G401 (cell line): ENCODE results near the gene DIP2C. TPM values are rescaled to one million over a fixed set of nuclear protein-coding genes. Genes with fewer than 3 reads are reported as not detected.
"Not testable (repeated sequence)": the region's sequence is repeated elsewhere in the genome, so short reads cannot be mapped to it uniquely, and the experiment has no call there.

Experiments used
- DNase-seq: peaks from one replicate; pipeline ENCODE4 v3.0.0-alpha.2; 2015; ENCODE audit warnings: low spot score
- in situ Hi-C: cut with HindIII; loops from 2 replicates; pipeline ENCODE4 v1.10.0; 2016; ENCODE audit warnings: low sequenced_read_pairs, mixed read lengths
- total RNA-seq: library from RNA; depleted of rRNA; stranded (reverse); fragments of >200 nt; shearing (Covaris generic); gene quantifications from 2 replicates; pipeline ENCODE4 v1.2.3, GENCODE V29; 2014

The DIP2C gene
- total RNA-seq, 1 experiment from 2014 or later: 9.0 TPM

DNA sequence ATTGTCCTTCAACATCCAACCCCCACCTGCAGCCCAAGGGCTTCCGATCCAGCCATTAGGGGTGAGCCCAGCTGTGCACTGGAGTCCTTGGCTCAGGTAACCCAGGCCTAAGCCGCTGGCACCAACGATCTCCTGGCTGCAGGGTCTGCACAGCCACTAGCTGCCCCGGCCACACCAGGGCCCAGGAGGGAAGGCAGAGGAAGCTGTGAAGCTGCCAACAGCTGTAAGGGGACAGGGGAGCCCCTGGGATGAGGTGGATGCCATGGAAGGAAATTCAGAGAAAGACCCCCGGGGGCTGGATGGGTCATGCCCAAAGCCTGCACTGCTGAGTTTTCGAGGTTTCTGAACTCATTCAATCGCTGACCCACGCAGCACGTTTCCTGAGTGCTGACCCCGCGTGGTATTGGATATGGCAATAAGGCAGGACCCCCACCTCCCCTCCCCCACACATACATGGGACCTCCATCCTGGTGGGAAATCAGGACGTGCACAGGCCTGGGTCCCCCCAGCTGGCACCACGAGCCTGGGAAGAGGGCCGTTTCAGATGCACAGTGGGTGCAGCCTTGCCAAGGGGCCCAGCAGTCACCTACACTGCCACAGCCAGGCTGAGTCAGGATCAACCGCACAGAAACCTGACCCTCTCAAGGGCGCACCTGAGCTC, 170.3 kb downstream of the DIP2C start:
- no peak for DNase-seq
- in situ Hi-C loops: no loop called here

DNA sequence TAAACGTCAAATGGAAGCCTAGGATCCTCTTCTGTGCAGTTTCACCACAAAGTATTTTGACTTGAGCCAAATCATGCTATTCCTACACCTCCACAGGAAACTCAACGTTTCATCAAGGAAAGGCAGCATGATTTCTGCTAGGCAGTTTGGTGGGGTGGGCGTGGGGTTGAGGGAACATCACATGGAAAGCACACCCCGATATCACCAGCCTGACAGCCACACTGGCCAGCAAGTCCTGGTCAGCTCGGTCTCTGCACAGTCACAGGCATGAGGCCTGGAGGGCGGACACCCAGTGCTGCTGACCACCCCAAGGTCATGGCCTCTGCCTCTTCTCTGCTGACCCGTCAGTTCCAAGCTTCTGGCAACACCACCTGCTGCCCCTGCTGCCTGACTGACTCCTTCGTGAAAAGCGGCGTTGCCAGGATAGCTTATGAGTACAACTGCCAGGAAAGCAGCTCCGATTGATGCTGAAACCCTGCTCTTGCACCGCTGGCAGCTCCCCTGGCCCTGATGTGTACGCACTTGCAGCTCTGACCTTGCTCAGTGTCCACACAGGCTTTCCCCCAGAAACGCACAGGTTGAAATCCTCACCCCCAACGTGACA, 171.5 kb downstream of the DIP2C start:
- in situ Hi-C loops: no loop called here

DNA sequence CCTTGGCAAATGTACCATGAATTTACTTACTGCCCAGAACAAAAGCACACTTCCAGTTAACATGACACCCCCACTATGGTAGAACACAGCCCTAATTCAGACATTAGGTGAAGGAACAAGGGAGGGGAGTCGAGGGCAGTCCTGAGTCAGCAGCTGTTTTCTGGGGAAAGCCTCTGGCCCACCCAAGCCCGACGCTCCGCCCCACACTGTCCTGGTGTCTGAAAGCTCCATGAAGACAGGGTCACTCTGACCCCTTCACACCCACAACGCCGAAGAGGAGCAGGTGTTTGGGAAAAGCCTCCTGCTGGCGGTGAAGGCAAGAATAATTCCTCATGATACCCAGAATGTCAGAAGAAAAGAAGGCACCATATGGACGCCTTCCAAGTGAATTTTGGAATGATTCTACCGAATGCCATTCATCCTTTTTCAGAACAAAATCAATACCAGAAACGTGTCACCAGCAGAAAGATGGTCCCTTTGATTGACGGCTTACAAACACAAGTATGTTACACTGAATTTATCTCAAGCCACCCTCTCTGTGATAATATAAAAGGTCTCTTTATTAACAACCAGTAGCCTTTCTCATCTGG, 172.1 kb downstream of the DIP2C start:
- no peak for DNase-seq
- in situ Hi-C loops: no loop called here

More for the DNA sequence above, 171.5 kb downstream of the DIP2C start:
- DNase-seq: no peak

DNA sequence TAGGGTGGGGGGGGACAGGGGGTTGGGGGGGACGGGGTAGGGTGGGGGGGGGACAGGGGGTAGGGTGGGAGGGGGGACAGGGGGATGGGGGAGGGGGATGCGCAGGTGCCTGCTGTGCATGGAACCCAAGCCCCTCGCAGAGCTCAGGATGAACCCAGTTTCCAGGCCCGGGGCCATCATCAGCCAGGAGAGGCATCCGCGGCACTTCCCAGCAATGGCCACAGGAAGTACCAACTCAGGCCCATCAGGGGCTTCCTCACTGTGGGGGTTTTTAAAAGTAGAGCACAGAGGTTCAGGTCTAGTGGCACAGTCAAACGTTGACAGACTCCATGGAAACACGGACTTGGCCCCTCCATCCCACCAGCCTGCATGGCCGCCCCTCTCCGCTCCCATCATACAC, 172.7 kb downstream of the DIP2C start:
- in situ Hi-C loops: no loop called here
- DNase-seq: no peak

DNA sequence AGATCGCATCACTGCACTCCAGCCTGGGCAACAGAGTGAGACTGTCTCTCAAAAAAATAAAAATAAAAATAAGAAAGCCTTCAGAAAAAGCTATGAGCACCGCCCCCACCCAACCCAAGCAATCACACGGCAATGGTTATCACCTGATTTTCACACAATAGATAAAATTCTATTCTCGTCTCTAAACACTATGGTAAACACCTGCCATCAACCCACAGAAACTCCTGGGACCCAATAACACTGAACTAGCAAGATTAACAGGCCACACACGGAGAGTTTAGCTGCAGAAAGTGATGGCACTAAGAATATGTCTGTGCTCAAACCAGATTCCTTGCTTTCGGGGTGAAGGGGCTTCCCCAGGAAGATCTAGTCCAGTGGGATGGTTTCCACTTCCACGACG, 173.8 kb downstream of the DIP2C start:
- DNase-seq: no peak
- in situ Hi-C loops: no loop called here

DNA sequence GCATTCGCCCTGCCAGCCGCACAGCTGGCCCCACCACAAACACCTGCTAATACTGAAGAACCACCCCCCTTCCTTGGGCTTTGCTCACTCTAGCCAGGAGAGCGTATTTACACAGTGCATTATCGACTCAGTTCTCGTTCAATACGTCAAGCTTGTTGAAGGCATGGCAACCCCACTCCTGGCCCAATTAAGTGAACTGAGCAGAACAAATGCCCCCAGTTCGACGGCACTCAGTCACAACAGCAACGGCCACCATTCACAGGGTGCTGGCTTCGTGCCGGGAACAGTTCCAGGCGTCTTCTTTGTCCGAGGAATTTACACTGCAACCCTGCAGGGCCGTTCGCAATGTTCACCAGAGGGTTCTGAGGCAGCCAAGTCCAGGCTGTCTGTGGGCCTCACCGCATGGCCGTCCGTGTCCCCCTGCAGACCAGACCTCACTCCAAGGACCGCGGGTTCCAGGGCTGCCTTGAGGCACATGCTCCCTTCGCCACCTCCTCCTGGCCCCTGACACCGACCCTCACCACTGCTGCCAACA, 175.3 kb downstream of the DIP2C start:
- peak; percentile 64 for DNase-seq
- in situ Hi-C loops: no loop called here

DNA sequence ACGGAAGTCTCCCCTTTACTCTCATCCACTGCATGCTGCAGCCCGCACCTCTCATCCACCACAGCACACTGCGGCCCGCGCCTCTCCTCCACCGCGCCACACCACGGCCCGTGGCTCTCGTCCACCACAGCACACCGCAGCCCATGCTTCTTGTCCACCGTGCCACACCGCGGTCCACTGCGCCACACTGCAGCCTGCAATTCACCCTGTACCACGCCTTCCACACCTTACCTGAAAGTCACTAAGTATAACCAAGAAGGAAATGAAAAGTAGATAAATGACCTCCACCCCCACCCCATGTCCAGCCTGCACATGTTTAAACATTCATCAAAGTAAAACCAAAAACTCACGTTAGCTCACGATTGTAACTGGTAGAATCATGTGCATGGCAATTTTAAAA, 176.1 kb downstream of the DIP2C start:
- no peak for DNase-seq
- in situ Hi-C loops: no loop called here

DNA sequence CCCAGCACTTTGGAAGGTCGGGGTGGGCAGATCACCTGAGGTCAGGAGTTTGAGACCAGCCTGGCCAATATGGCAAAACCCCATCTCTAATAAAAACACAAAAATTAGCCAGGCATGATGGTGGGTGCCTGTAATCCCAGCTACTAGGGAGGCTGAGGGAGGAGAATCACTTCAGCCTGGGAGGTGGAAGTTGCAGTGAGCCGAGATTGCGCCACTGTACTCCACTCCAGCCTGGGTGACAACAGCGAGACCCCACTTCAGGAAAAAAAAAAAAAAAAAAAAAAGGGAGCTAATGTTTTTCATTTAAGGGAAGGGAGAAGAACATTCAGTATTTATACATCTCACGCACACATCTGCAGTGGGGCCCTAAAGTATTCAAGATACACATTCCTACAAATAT, 176.8 kb downstream of the DIP2C start:
- in situ Hi-C loops: not testable (repeated sequence)

DNA sequence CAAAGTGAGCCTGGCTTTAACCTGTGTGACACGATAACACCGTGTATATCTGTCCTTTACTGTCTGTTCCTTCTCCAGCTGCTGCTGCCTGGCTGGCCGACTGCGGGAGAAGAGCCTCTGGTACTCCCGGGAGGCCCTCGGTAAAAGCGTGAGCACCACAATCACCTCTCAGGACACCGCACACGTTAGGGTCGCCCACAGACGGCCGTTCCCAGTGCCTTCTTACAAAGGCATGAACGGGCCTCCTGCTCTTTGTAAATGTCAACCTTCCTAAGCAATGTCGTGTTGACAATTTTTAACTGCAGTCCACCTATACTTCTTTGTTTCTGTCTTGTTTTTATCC, 177.6 kb downstream of the DIP2C start:
- in situ Hi-C loops: no loop called here
- no peak for DNase-seq

More for the DNA sequence above, 176.8 kb downstream of the DIP2C start:
- not testable (repeated sequence) for DNase-seq

DNA sequence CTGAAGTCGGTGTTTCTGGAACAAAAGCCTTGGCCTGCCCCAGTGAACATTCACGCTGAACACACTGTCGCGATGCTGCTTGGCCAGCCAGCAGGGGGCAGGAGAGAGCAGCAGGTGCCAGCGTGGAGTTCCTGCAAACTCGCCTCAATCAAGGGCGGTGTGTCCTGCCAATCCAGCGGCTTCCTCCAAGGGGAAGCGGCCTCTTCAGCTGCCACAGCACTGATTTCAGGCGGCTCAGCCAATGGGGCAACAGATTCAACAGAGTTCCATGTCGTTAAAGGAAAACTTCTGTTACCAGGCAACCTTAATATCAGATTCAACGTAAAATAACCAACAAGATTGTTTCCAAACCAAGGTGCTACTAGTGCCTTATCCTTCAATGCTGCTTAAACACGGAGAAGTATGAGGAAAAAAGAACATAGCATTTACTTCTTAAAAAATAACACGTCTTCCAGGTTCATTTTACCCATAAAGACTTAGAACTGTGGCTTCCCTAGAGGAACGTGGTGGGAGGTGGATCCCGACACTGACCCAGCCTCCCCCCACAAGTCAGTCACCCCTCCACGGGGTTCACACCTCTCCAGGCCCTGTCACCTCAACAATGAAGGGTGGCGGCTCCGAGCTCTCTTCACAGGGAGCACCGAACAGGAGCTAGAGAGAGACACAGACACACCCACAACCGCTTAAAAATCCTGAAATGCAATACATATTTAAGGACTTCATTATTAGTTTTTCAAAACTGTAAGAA, 178.2 kb downstream of the DIP2C start:
- DNase-seq: peak; percentile 95
- in situ Hi-C loops: no loop called here

DNA sequence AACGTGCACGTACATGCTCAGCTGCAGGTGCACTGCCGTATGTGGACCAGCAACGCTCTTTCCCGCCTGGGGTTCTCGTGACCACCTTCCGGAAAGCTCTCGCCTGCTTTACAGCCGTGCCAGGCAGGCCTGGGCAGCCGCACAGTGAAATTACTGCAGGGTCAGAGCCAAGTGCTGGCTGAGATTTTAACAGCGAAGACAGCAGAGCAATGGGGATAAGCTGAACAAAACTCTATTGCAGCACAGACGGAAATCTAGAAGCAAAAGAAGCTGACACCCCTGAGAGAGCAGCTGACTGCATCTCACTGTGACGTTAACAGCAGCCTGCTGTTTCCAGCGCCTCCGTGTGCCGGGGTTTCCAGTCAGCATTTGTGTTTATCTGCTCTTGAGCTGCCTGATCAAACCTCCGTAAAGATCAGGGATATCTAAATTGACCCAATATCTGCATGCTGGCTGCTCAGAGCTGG, 179.0 kb downstream of the DIP2C start:
- in situ Hi-C loops: no loop called here
- peak; percentile 85 for DNase-seq

DNA sequence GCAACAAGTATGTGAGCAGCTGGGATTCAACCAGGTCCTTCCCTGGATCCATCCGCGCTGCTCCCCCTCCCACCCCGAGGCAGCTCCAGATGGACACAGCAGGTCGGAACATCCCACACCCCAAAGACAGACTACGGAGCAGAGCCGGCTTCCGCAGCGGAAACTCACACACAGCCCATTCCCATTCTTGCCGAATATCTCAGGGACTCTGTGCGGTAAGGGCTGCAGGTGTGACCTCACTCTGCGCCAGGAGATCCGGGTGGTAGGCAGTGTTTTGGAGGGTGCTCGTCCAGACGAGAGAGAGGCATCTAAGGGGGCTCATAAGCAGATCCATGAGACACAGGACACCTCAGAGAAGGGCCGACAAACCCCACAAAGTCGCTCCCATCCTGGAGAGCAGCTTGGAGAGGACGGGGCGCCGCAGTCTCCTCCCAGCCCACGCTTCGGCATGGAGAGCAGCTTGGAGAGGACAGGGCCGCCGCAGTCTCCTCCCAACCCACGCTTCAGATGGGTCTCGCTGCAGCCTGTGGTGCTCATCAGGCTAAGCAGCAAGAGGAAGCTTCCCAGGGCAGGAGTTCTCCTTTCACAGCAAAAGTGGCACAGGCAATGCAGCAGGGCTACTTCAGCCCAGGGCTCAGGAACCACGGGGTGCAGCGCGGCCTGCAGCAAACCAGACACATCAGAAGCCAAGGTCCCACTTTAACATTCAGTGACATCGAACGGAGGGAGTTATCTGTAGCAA, 179.9 kb downstream of the DIP2C start:
- in situ Hi-C loops: no loop called here

DNA sequence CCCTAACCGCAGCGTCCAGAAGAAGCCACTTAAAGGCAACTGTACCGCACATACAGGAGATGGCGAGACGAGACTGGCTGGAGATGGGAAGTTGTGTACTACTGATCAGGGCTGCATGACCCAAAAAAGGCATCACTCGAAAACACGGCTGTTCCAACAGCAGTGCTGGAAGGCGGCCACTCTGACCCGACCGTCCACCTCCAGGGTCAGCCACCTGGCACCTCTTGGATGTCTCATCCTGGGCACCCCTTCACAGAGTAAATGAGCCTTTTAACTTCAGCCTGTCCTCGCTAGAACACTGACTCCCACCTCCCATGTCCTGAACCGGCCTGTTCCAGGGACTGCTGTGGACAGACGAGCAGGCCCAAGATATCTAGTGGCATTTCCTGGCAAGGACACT, 180.7 kb downstream of the DIP2C start:
- DNase-seq: no peak
- in situ Hi-C loops: no loop called here

More for the DNA sequence above, 179.9 kb downstream of the DIP2C start:
- peak; percentile 61 for DNase-seq

DNA sequence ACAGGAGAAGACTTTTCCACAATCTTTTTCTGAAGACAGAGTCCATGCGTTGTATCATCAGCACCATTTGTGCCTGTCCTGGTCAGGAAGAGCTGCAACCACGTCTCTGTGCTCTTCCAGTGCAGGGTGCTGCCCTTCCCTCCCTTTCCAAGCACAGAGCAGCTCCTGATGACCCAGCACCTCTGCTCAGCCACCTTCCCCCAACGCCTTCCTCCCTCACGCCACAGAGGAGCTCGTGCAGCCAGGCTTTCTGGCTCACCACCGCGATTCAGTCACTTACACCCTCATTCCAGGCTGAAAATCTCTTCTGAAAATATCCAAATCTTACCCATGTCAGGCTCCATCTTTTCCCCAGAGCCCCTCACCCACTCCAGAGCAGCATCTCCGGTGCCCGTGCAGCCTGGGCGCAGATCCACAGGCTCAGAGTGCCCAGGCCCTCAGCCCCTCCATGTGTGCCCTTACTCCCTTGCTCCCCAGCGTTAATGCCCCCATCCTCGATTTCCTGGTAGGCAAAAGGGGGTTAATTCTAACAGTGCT, 181.5 kb downstream of the DIP2C start:
- DNase-seq: no peak
- in situ Hi-C loops: no loop called here

DNA sequence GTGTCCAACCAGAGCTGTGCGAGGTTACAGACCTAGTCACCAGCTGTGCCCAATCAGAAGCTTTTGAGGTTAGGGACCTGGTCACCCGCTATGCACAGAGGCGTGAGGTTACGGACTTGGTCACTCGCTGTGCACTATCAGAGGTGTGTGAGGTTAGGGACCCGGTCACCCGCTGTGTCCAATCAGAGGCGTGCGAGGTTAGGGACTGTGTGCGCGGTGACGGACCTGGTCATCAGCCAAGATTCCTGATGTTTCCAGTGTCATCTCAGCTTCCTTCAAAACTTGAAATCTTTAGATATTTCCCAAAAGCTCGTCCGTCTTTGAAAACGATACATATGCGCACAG, 182.1 kb downstream of the DIP2C start:
- in situ Hi-C loops: no loop called here

DNA sequence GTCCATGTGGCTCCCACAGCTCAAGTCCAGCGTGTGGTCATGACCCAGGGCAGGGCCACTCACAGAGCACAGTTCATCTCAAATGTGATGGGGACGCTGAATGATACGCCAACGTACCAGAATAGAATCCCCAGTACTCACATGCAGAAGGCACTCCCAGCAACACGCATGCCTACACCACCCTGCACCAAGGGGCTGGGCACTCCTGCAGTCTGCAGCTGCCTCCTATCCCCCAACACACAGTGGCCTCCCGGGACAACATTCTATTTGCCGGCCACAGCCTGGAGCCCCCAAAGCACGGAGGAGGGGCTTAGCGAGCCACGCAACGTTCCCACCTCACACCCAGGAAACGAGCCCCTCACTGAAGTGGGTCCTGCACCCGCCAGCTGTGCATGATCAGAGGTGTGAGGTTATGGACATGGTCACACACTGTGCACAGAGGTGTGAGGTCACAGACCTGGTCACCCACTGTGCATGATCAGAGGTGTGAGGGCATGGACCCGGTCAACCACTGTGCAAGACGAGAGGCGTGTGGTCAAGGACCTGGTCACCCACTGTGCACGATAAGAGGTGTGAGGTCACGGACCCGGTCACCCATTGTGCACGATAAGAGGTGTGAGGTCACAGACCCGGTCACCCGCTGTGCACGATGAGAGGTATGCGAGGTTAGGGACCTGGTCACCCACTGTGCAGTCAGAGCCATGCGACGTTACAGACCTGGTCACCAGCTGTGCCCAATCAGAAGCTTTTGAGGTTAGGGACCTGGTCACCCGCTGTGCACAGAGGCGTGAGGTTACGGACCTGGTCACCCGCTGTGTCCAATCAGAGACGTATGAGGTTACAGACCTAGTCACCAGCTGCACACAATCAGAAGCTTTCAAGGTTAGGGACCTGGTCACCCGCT, 182.8 kb downstream of the DIP2C start:
- DNase-seq: no peak
- in situ Hi-C loops: no loop called here

More for the DNA sequence above, 182.1 kb downstream of the DIP2C start:
- DNase-seq: no peak

DNA sequence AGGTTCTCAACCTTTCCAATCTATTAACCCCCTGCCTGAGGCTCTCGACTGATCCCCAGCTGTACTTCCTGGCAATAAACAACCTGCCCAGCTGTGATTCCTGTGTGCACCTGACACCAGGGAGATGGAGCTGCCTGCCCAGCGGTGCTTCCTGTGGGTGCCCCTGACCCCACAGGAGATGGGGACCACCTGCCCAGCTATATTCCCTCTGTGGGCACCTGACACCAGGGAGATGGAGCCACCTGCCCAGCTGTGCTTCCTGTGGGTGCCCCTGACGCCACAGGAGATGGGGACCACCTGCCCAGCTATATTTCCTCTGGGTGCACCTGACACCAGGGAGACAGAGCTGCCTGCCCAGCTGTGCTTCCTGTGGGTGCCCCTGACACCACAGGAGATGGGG, 184.0 kb downstream of the DIP2C start:
- in situ Hi-C loops: no loop called here
- no peak for DNase-seq

DNA sequence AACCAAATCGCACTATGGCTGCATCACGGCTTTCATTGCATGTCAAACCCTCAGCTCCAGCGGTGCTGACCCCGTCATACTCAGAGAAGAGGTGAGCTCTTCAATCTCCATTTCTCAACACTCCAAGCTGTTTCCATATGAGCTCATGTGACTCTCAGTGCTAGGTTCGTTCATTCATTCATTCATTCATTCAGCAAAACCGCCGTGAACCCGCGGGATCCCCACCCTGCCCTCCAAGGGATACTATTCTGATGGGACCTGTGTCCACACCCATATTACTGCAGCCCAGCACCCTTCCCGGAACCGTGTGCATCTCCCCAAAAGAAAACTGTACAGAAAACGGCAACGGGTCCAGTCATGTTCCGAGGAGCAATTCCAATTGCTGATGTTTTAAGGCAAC, 184.7 kb downstream of the DIP2C start:
- no peak for DNase-seq
- in situ Hi-C loops: no loop called here
